Stimulated activated CD8-positive, alpha-beta memory T cell treated with anti-CD3 and anti-CD28 coated beads, Interleukin-15, amount 100 ng/mL, for 1 hour (primary cell): Measurements from ENCODE around the gene IKBIP.
"Not testable (repeated sequence)": the region's sequence is repeated elsewhere in the genome, so short reads cannot be mapped to it uniquely, and the experiment has no call there.

Experiments
- DNase-seq: peaks from one replicate; pipeline ENCODE4 v3.0.0-alpha.2; 2020; ENCODE audit warnings: low read depth

IKBIP gene

DNA sequence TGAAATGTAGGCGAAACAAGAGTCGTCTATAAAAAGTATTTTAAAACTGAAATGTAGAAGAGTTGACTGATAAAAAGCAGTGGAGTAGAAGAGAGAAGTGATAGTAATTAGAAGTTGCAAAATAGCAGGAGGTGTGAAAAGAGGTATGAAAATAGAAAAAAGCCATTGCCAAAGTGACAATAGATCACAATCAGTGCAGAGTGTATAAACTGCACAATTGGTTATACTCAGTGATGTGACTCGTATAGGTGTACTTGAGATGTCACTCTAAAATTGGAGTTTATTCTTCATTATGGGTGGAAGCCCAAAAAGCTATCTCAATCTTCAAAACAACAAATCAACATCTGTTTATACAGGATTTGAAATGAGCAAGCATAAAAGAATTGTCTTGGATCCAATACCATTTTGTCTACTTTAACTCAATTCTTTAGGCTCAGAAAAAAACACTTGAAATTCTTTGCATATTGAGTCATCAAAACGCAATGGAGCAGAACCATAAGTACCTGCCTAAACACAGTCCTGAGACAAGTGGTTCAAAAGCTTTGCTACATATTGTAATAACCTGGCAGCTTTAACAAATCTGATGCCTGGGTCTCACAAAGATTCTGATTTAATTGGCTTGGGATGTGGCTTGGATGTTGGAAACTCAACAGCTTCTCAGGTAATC lies 8.8 kb downstream of the IKBIP start:
- no peak for DNase-seq

- DNase-seq = no peak
Measured at GRCh38 chr12:98618952-98619351, 25.6 kb downstream of the IKBIP start.

DNA sequence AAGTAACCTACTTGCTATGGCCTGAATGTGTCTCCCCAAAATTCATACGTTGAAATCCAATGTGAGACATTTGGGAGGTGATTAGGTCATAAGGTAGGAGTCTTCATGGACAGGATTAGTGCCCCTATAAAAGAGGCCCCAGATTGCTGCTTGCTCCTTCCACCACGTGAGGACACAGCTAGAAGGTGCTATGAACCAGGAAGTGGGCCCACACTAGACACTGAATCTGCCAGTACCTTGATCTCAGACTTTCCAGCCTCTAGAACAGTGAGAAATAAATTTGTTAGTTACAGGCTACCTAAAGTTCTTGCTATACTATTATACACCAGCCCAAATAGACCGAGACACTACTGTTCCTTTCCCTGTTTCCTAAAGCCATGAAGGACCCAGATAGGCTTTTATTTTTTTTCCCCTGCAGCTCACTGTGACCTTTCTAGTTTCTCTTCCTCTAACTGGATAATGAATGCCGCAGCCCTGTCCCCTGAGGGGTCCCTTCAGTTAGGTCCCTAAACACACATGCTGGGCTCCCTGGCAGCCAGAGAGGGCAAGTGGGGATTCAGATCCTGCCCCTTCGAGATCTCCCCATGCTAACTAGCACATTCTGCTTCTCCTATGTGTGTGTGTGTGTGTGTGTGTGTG lies 31.8 kb downstream of the IKBIP start:
- no peak for DNase-seq

- no peak for DNase-seq
Measured at GRCh38 chr12:98610596-98610995, 34.0 kb downstream of the IKBIP start.

- DNase-seq = no peak
Measured at GRCh38 chr12:98606359-98606988, 38.1 kb downstream of the IKBIP start.

GRCh38 chr12:98601924-98602323 lies 42.7 kb downstream of the IKBIP start:
- DNase-seq = no peak

DNA sequence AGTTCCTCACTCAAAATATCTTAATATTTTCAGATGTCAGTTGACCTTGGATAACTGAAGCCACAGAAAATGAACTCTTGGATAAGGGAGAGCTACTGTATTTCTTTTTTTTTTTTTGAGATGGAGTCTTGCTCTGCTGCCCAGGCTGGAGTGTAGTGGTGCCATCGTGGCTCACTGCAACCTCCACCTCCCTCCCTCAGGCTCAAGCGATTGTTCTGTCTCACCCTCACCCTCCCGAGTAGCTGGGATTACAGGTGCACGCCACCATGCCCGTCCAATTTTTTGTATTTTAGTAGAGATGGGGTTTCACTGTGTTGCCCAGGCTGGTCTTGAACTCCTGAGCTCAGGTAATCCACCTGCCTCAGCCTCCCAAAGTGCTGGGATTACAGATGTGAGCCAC lies 47.3 kb downstream of the IKBIP start:
- DNase-seq = not testable (repeated sequence)

- DNase-seq = no peak
Measured at GRCh38 chr12:98595243-98595988, 49.2 kb downstream of the IKBIP start.

GRCh38 chr12:98594050-98594835 lies 50.3 kb downstream of the IKBIP start:
- DNase-seq = no peak

DNA sequence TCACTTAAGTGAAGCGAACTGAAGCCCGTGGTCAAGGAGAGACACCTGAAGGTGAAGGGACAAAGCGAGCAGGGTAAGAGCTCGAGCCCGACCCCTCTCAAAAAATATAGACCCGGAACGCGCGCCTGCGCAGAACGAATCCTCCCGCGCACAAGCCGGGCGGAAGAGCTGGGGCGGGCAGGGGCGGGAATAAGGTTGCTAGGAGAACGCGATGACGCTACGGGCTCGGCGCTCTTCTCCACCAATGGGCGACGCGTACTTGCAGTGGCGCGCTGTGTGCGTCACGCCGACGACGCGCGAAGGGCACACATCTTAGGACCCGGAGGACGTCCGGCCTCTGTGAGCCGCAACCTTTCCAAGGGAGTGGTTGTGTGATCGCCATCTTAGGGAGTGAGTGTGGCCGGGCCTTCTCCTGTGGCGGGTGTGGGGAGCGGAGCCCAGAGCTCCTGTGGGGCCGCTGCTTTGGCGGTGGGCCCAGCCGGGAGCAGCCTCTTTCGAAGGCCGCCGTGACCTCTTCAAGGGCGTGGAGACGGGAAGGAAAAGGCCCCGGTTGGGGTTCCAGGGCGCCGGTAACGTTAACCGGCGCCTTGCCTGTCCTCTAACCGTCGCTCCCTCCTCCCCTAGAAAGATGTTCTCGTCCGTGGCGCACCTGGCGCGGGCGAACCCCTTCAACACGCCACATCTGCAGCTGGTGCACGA lies 51.1 kb downstream of the IKBIP start, which contains the start of gene SLC25A3:
Gene SLC25A3, plus strand, starts transcription at position 336 of the 699 bp plus-strand sequence. Its CDS starts 293 bp downstream, at position 629.
- DNase-seq = peak; percentile 88

- no peak for DNase-seq
Measured at GRCh38 chr12:98592825-98593322, 51.7 kb downstream of the IKBIP start.

- no peak for DNase-seq
Measured at GRCh38 chr12:98591209-98591608, 53.4 kb downstream of the IKBIP start.

DNA sequence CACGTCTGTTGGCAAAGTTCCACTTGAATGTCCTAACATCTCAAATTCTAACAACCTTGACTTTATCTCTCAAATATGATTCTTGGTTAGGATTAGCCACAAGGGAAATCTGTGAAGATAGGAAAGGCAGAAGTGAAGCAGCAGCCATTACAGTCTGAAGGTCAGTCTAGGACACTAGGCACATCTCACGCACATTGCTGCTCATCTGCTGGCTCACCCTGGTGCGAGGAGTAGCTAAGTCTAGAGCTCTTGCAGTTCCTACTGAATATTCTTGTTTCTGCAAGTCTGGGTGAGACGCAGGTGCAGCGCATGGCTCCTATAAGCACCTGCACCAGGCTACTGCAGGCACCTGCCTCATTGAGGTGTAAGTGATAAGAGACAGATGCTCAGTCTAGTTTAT lies 57.5 kb downstream of the IKBIP start:
- DNase-seq = no peak

- DNase-seq = no peak
Measured at GRCh38 chr12:98582093-98582492, 62.5 kb downstream of the IKBIP start.

DNA sequence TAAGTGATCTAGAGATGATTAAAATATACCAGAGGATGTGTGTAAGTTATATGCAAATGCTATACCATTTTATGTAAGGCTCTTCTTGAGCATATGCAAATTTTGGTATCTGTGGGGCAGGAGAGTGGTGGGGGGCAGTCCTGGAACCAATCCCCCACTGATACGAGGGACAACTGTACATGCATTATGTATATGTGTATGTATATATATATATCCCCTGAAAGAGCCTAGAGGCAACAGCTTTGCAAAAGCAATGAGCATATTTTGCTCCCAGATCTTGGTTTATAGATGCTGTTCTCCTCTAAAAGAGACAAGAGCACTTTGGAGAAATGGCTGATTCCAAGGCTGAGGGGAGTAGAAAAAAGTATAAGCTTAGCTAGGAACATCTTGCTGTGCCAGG lies 63.5 kb downstream of the IKBIP start:
- no peak for DNase-seq

- DNase-seq = no peak
Measured at GRCh38 chr12:98580695-98581094, 63.9 kb downstream of the IKBIP start.

- DNase-seq = no peak
Measured at GRCh38 chr12:98579835-98580234, 64.8 kb downstream of the IKBIP start.

DNA sequence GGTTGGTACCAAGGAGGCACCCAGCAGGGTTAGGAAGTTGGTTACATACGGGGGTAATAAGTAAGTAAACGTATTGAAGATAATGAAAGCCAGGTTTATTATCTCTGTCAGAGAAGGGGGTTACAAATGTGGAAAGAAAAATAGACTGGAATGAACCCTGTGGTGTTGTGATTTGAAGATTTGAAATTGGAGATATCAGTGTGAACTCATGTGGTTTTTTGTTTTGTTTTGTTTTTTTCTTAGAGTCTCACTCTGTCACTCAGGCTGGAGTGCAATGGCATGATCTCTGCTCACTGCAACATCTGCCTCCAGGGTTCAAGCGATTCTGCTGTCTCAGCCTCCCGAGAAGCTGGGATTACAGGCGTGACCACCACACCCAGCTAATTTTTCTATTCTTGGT lies 65.2 kb downstream of the IKBIP start:
- DNase-seq = no peak

DNA sequence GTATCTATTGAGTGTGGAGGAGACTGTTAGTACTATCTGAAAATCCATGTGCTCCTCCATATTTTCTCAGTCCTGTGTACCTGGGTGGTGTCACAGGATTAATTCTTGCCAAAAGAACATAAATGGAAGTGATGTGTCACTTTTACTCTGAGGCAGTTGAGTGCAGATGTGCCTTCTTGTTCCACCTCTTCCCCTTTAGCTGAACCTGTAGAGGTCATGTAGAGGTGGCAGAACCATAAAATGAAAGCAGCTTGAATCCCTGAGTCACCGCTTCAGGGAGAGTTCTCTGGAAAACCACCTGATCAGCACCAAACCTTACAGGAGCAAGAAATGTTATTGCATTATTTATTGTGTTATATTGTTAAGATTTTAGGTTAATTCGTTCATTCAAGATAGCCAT lies 65.8 kb downstream of the IKBIP start:
- no peak for DNase-seq

DNA sequence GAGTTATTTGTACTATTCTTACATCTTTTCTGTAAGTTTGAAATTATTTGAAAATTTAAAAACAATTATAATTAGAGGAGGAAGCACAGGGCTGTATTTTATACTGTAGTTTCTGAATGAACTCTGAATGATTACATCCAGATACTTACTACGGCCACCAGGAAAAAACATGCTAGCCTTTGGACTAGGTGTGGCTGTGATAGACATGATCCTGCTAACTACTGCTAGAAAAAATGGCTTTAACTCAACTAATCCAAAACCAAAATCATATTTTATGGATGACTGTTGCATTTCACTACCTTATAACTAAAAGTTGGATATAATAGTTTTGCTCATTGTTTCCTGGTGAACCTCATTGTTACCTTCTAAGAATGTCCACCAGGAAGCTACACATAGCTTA lies 66.2 kb downstream of the IKBIP start:
- no peak for DNase-seq

GRCh38 chr12:98576795-98577194 lies 67.8 kb downstream of the IKBIP start:
- not testable (repeated sequence) for DNase-seq
